Measurements from ENCODE around the gene TRIO.
A peak's percentile ranks its signal among the peaks of the same experiment; 100 is the strongest.

Gene TRIO

GRCh38 chr5:14488709-14489108 is 345.6 kb downstream of the TRIO start:
- DNase-seq (ENCODE audit: low read depth): no peak

- DNase-seq (ENCODE audit: low read depth): no peak
These were observed 346.5 kb downstream of the TRIO start for GRCh38 chr5:14489643-14490042.

- DNase-seq (ENCODE audit: low read depth): no peak
These were observed 347.2 kb downstream of the TRIO start for GRCh38 chr5:14490309-14490711.

GRCh38 chr5:14491015-14491915 is 348.1 kb downstream of the TRIO start:
- peak; percentile 24 for DNase-seq (ENCODE audit: low read depth)

GRCh38 chr5:14492331-14492964 is 349.3 kb downstream of the TRIO start:
- DNase-seq (ENCODE audit: low read depth): no peak

- DNase-seq (ENCODE audit: low read depth): no peak
These were observed 352.2 kb downstream of the TRIO start for GRCh38 chr5:14495301-14495700.

GRCh38 chr5:14497311-14497710 is 354.2 kb downstream of the TRIO start:
- no peak for DNase-seq (ENCODE audit: low read depth)

- DNase-seq (ENCODE audit: low read depth): no peak
These were observed 358.5 kb downstream of the TRIO start for GRCh38 chr5:14501353-14502293.

- DNase-seq (ENCODE audit: low read depth): no peak
These were observed 359.1 kb downstream of the TRIO start for GRCh38 chr5:14502294-14502690.

GRCh38 chr5:14503017-14503680 is 360.0 kb downstream of the TRIO start:
- DNase-seq (ENCODE audit: low read depth): no peak

GRCh38 chr5:14503681-14504331 is 360.7 kb downstream of the TRIO start:
- no peak for DNase-seq (ENCODE audit: low read depth)

- no peak for DNase-seq (ENCODE audit: low read depth)
These were observed 361.2 kb downstream of the TRIO start for GRCh38 chr5:14504332-14504727.

- no peak for DNase-seq (ENCODE audit: low read depth)
These were observed 361.7 kb downstream of the TRIO start for GRCh38 chr5:14504816-14505215.

GRCh38 chr5:14505310-14506139 is 362.4 kb downstream of the TRIO start:
- no peak for DNase-seq (ENCODE audit: low read depth)

- DNase-seq (ENCODE audit: low read depth): no peak
These were observed 363.0 kb downstream of the TRIO start for GRCh38 chr5:14506140-14506538.

- DNase-seq (ENCODE audit: low read depth): no peak
These were observed 363.5 kb downstream of the TRIO start for GRCh38 chr5:14506661-14507060.

- DNase-seq (ENCODE audit: low read depth): no peak
These were observed 364.2 kb downstream of the TRIO start for GRCh38 chr5:14507156-14507941.

GRCh38 chr5:14508046-14508445 is 364.9 kb downstream of the TRIO start:
- DNase-seq (ENCODE audit: low read depth): no peak

- no peak for DNase-seq (ENCODE audit: low read depth)
These were observed 366.4 kb downstream of the TRIO start for GRCh38 chr5:14509556-14509955.

All from HS-5 (cell line).